ENCODE results near the gene SFXN4. TPM values are rescaled to one million over a fixed set of nuclear protein-coding genes. Genes with fewer than 3 reads are reported as not detected.

Gene SFXN4
- total RNA-seq, 1 donor, result 13.0 TPM

DNA sequence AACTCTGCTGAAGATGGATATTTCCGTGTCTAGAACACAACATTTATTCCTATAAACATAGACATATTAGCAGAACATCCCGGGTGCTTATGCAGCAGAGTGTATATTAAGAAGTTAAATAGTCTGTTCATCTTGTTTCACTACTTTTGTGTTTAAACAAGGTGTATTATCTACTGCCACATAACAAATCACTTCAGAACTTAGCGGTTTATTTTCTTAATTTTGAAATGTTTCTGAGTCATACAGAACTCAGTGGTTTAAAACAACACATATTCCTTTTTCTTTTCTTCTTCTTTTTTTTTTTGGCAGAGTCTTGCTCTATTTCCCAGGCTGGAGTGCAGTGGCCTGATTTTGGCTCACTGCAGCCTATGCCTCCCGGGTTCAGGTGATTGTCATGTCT, 35.8 kb downstream of the SFXN4 start:
- TF ChIP-seq, protein P1, sequence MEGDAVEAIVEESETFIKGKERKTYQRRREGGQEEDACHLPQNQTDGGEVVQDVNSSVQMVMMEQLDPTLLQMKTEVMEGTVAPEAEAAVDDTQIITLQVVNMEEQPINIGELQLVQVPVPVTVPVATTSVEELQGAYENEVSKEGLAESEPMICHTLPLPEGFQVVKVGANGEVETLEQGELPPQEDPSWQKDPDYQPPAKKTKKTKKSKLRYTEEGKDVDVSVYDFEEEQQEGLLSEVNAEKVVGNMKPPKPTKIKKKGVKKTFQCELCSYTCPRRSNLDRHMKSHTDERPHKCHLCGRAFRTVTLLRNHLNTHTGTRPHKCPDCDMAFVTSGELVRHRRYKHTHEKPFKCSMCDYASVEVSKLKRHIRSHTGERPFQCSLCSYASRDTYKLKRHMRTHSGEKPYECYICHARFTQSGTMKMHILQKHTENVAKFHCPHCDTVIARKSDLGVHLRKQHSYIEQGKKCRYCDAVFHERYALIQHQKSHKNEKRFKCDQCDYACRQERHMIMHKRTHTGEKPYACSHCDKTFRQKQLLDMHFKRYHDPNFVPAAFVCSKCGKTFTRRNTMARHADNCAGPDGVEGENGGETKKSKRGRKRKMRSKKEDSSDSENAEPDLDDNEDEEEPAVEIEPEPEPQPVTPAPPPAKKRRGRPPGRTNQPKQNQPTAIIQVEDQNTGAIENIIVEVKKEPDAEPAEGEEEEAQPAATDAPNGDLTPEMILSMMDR (IDR thresholded peaks at IDR 0.05; ENCODE audit: extremely low read depth, low read depth, low read length), result no peak
- H4K20me1 ChIP-seq (ENCODE audit: insufficient read depth, low read length), result no peaks in the 10 kb centered on the region
- H3K4me3 ChIP-seq (ENCODE audit: insufficient read depth, low read length), result no peak overlapping the region
- H3K27ac ChIP-seq (ENCODE audit: low read depth, low read length), result no peak overlapping the region
- no peaks in the 10 kb centered on the region for H3K9me3 ChIP-seq (ENCODE audit: low read depth, low read length)
- H3K36me3 ChIP-seq (ENCODE audit: insufficient read depth, low read length), result peaks cover 54% of the 10 kb centered on the region
- no peak for DNase-seq (ENCODE audit: insufficient read length, low spot score, missing footprints)
- H3K4me2 ChIP-seq (ENCODE audit: insufficient read depth, low read length), result no peak overlapping the region
- H2AFZ ChIP-seq (ENCODE audit: low read length), result no peak overlapping the region
- peaks cover 9% of the 10 kb centered on the region for H3K4me1 ChIP-seq (ENCODE audit: insufficient read depth, low read length)
- H3K27me3 ChIP-seq (ENCODE audit: insufficient read depth, low read length), result no peaks in the 10 kb centered on the region
- peaks cover 4% of the 10 kb centered on the region for H3K79me2 ChIP-seq (ENCODE audit: insufficient read depth, low read length)

DNA sequence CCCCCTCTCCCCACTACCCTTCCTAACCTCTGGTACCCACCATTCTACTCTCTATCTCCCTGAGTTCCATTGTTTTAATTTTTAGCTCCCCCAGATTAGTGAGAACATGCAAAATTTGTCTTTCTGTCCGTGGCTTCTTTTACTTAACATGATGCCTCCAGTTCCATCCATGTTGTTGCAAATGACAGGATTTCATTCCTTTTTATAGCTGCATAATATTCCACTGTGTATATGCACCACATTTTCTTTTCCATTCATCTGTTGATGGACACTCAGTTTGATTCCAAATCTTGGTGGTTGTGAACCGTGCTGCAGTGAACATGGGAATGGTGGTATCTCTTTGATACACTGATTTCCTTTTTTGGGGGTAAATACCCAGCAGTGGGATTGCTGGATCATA, 39.6 kb downstream of the SFXN4 start:
- H2AFZ ChIP-seq (ENCODE audit: low read length), result no peak overlapping the region
- H3K4me2 ChIP-seq (ENCODE audit: insufficient read depth, low read length), result no peak overlapping the region
- no peak overlapping the region for H3K4me3 ChIP-seq (ENCODE audit: insufficient read depth, low read length)
- H3K27me3 ChIP-seq (ENCODE audit: insufficient read depth, low read length), result no peaks in the 10 kb centered on the region
- H3K36me3 ChIP-seq (ENCODE audit: insufficient read depth, low read length), result peaks cover 64% of the 10 kb centered on the region
- H3K9me3 ChIP-seq (ENCODE audit: low read depth, low read length), result no peaks in the 10 kb centered on the region
- TF ChIP-seq, protein P1 (IDR thresholded peaks at IDR 0.05; ENCODE audit: extremely low read depth, low read depth, low read length), result no peak
- no peak for DNase-seq (ENCODE audit: insufficient read length, low spot score, missing footprints)
- H3K79me2 ChIP-seq (ENCODE audit: insufficient read depth, low read length), result no peaks in the 10 kb centered on the region
- H4K20me1 ChIP-seq (ENCODE audit: insufficient read depth, low read length), result no peaks in the 10 kb centered on the region
- H3K4me1 ChIP-seq (ENCODE audit: insufficient read depth, low read length), result no peaks in the 10 kb centered on the region
- H3K27ac ChIP-seq (ENCODE audit: low read depth, low read length), result no peak overlapping the region

DNA sequence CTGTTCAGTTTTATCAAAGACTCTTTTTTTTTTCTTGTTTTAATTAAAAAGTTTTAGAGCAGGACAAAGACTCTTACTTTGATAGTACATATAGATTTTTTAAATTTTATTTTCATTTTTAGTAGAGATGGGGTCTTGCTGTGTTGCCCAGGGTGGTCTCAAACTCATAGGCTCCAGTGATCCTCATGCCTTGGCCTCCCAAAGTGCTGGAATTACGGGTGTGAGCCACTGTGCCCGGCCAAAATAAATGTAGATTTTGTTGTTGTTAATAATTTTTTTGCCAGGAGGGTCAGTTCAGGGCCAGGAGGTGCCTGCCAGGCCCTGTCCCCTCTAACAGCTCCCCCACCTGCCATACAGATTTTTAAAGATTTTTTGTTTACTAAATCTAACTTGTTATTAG, 44.6 kb downstream of the SFXN4 start:
- no peaks in the 10 kb centered on the region for H3K27me3 ChIP-seq (ENCODE audit: insufficient read depth, low read length)
- H3K36me3 ChIP-seq (ENCODE audit: insufficient read depth, low read length), result peaks cover 75% of the 10 kb centered on the region
- no peaks in the 10 kb centered on the region for H4K20me1 ChIP-seq (ENCODE audit: insufficient read depth, low read length)
- H3K79me2 ChIP-seq (ENCODE audit: insufficient read depth, low read length), result no peaks in the 10 kb centered on the region
- no peak overlapping the region for H3K4me2 ChIP-seq (ENCODE audit: insufficient read depth, low read length)
- H2AFZ ChIP-seq (ENCODE audit: low read length), result no peak overlapping the region
- peaks cover 2% of the 10 kb centered on the region for H3K4me1 ChIP-seq (ENCODE audit: insufficient read depth, low read length)
- no peak for DNase-seq (ENCODE audit: insufficient read length, low spot score, missing footprints)
- no peaks in the 10 kb centered on the region for H3K9me3 ChIP-seq (ENCODE audit: low read depth, low read length)
- TF ChIP-seq, protein P1 (IDR thresholded peaks at IDR 0.05; ENCODE audit: extremely low read depth, low read depth, low read length), result no peak
- no peak overlapping the region for H3K4me3 ChIP-seq (ENCODE audit: insufficient read depth, low read length)
- H3K27ac ChIP-seq (ENCODE audit: low read depth, low read length), result peak overlapping the region; percentile 1

DNA sequence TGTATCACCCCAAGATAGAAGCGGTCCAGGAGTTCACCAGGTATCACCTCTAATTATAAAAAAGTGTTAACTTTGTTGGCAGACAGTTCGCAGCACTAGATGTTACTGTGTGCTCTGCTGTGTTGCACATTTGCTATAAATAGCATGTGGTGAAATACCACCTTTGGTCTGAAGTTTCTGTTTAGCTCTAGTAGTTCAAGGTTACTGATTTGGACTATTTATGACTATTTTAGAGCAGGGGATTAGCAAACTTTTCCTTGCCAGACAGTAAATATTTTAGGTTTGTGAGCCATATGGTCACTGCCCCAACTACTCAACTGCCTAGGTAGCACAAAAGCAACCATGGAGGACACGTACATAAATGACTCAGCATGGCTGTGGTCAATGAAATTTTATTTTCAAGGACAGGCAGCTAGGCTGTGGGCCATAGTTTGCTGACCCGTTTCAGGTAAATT, 45.1 kb downstream of the SFXN4 start:
- Histone ChIP-seq H3K79me2 (ENCODE audit: insufficient read depth, low read length) (no peaks in the 10 kb centered on the region), H3K4me2 (ENCODE audit: insufficient read depth, low read length) (no peak overlapping the region), H3K27ac (ENCODE audit: low read depth, low read length) (peak overlapping the region; percentile 26), H3K9me3 (ENCODE audit: low read depth, low read length) (no peaks in the 10 kb centered on the region), H3K4me1 (ENCODE audit: insufficient read depth, low read length) (peaks cover 4% of the 10 kb centered on the region), H4K20me1 (ENCODE audit: insufficient read depth, low read length) (no peaks in the 10 kb centered on the region), H3K4me3 (ENCODE audit: insufficient read depth, low read length) (no peak overlapping the region), H3K36me3 (ENCODE audit: insufficient read depth, low read length) (peaks cover 75% of the 10 kb centered on the region), H2AFZ (ENCODE audit: low read length) (no peak overlapping the region), H3K27me3 (ENCODE audit: insufficient read depth, low read length) (no peaks in the 10 kb centered on the region)
- no peak for DNase-seq (ENCODE audit: insufficient read length, low spot score, missing footprints)
- TF ChIP-seq, protein P1 (IDR thresholded peaks at IDR 0.05; ENCODE audit: extremely low read depth, low read depth, low read length), result no peak

All from osteoblast (primary cell).